K562 (cell line): ENCODE data around the gene SFXN3. TPM values are rescaled to one million over a fixed set of nuclear protein-coding genes. Genes with fewer than 3 reads are reported as not detected.

Source experiments
- BRCA1 ChIP-seq, 2 experiments: fragments of 450-650 bp in 1 of 2; sonication (generic) in 1 of 2; formaldehyde crosslinking in 1 of 2; IDR thresholded peaks; 2 replicates each; pipeline versions ENCODE4 v1.5.0 to v1.6.1; 2017 to 2020; ENCODE audit warnings: mild to moderate bottlenecking in 1 of 2, missing genetic modification reagents in 1 of 2
- CREM ChIP-seq: IDR thresholded peaks from 2 replicates; pipeline ENCODE4 v1.6.1; 2014; ENCODE audit warnings: antibody characterized with exemption, low read depth
- HINFP ChIP-seq: fragments of 450-650 bp; conservative IDR thresholded peaks from 2 replicates; pipeline ENCODE4 v1.6.1; 2016; ENCODE audit warnings: missing genetic modification characterization, low read depth, mild to moderate bottlenecking, control low read depth, missing compliant biosample characterization
- MAX ChIP-seq: sonication (generic); formaldehyde crosslinking; IDR thresholded peaks from 2 replicates; pipeline ENCODE4 v1.9.0; 2022; ENCODE audit warnings: mild to moderate bottlenecking, missing genetic modification reagents
- POLR3A ChIP-seq: IDR thresholded peaks from 2 replicates; pipeline ENCODE4 v1.6.1; 2011; ENCODE audit warnings: borderline replicate concordance, mild to moderate bottlenecking, moderate library complexity; ENCODE audit not compliant: insufficient read length, insufficient read depth; ENCODE audit errors: extremely low read depth
- PRDM10 ChIP-seq: fragments of 450-650 bp; IDR thresholded peaks from 2 replicates; pipeline ENCODE4 v1.6.1; 2018; ENCODE audit not compliant: partially characterized antibody
- SOX6 ChIP-seq: fragments of 450-650 bp; IDR thresholded peaks from 2 replicates; pipeline ENCODE4 v1.6.1; 2014; ENCODE audit warnings: mild to moderate bottlenecking
- THRB ChIP-seq: fragments of 450-650 bp; formaldehyde crosslinking; conservative IDR thresholded peaks from 2 replicates; pipeline ENCODE4 v1.4.0; 2022; ENCODE audit warnings: mild to moderate bottlenecking, missing genetic modification characterization
- TRIM25 ChIP-seq: fragments of 450-650 bp; IDR thresholded peaks from 2 replicates; pipeline ENCODE4 v1.7.0; 2016; ENCODE audit warnings: borderline replicate concordance
- ZFP91 ChIP-seq: sonication (generic); formaldehyde crosslinking; IDR thresholded peaks from 2 replicates; pipeline ENCODE4 v1.8.0; 2022; ENCODE audit warnings: mild to moderate bottlenecking, missing genetic modification reagents
- ZNF239 ChIP-seq: fragments of 250-450 bp; sonication (Bioruptor Pico); IDR thresholded peaks from 2 replicates; pipeline ENCODE4 v1.4.0; 2020; ENCODE audit warnings: mild to moderate bottlenecking
- ZNF57 ChIP-seq: fragments of 450-650 bp; formaldehyde crosslinking; IDR thresholded peaks from 2 replicates; pipeline ENCODE4 v1.4.0; 2020; ENCODE audit warnings: mild to moderate bottlenecking, moderate library complexity
- ZNF778 ChIP-seq: fragments of 450-650 bp; formaldehyde crosslinking; IDR thresholded peaks from 2 replicates; pipeline ENCODE4 v1.4.0; 2020; ENCODE audit warnings: mild to moderate bottlenecking, moderate library complexity
- polyA plus RNA-seq, 8 experiments: library from polyadenylated mRNA; depleted of rRNA in 4 of 8; stranded (reverse) in 5 of 8; unstranded in 3 of 8; fragments of >200 nt; fragmentation: Nextera tagmentation in 2 of 8; fragmentation: Illumina TruSeq in 1 of 8; extraction: Ambion mirVana in 2 of 8; extraction: Trizol in 1 of 8; gene quantifications; 2 replicates each; pipeline versions ENCODE4 v1.2.1 to v1.2.3, GENCODE V29; 2011 to 2014; ENCODE audit warnings: inconsistent platforms in 1 of 8, missing spikeins in 1 of 8
- total RNA-seq, 7 experiments: library from RNA; depleted of rRNA in 6 of 7; stranded (reverse); fragments of >200 nt in 6 of 7; fragmentation: Illumina TruSeq in 2 of 7; extraction: Trizol in 2 of 7; gene quantifications; 2 replicates each; pipeline versions ENCODE4 v1.2.1 to v1.2.3, GENCODE V29; 2011 to 2021; ENCODE audit warnings: low replicate concordance in 1 of 7

SFXN3 gene
- total and polyA plus RNA-seq, 9 of the 15 experiments (the other 6 are each of a cell fraction or from before 2014, with no cell fraction given): 0.24 to 4.6 (median 0.86) TPM

- TF ChIP-seq POLR3A (no peak), BRCA1 (IDR thresholded peaks at IDR 0.05) (no peak), BRCA1 (CRISPR knock-in tag; IDR thresholded peaks at IDR 0.05) (no peak), MAX (CRISPR knock-in tag) (no peak), ZNF778 (CRISPR knock-in tag) (no peak), ZNF239 (CRISPR knock-in tag) (no peak), THRB (CRISPR knock-in tag) (no peak), TRIM25 (no peak), SOX6 (no peak), ZNF57 (CRISPR knock-in tag) (no peak), CREM (no peak), PRDM10 (no peak), HINFP (tag) (no peak), ZFP91 (CRISPR knock-in tag) (no peak)
Observed at GRCh38 chr10:101032637-101033224, 1.7 kb downstream of the SFXN3 start (continued).
